Immature natural killer cell (primary cell): ENCODE measurements around the gene PLCB4. TPM values are rescaled to one million over a fixed set of nuclear protein-coding genes. Genes with fewer than 3 reads are reported as not detected.
"Not testable (repeated sequence)": the region's sequence is repeated elsewhere in the genome, so short reads cannot be mapped to it uniquely, and the experiment has no call there.

ENCODE experiments used
- DNase-seq, 3 donors: peaks; one replicate each; pipeline ENCODE4 v3.0.0; 2022; ENCODE audit warnings: mixed read lengths in 1 of 3
- H3K27ac Mint-ChIP-seq, 6 donors: one replicate each; pipeline ENCODE4 v1.8.0; 2020; ENCODE audit warnings: mixed read lengths in 6 of 6, mild to moderate bottlenecking in 5 of 6, inconsistent platforms in 4 of 6, moderate library complexity in 3 of 6
- H3K27me3 Mint-ChIP-seq, 3 donors: one replicate each; pipeline ENCODE4 v1.8.0; 2020 to 2021; ENCODE audit warnings: low read depth in 3 of 3, mild to moderate bottlenecking in 3 of 3, mixed read lengths in 3 of 3, moderate library complexity in 3 of 3, inconsistent platforms in 1 of 3
- H3K36me3 Mint-ChIP-seq, 3 donors: one replicate each; pipeline ENCODE4 v1.8.0; 2020; ENCODE audit warnings: mixed read lengths in 3 of 3, inconsistent platforms in 2 of 3, mild to moderate bottlenecking in 2 of 3
- H3K4me1 Mint-ChIP-seq, 2 donors: one replicate each; pipeline ENCODE4 v1.8.0; 2020; ENCODE audit warnings: inconsistent platforms in 2 of 2, mild to moderate bottlenecking in 2 of 2, mixed read lengths in 2 of 2, moderate library complexity in 1 of 2
- H3K4me3 Mint-ChIP-seq, 5 donors: one replicate each; pipeline ENCODE4 v1.8.0; 2020; ENCODE audit warnings: mild to moderate bottlenecking in 5 of 5, mixed read lengths in 5 of 5, inconsistent platforms in 3 of 5, moderate library complexity in 3 of 5
- H3K9me3 Mint-ChIP-seq, 6 donors: one replicate each; pipeline ENCODE4 v1.8.0; 2020; ENCODE audit warnings: mild to moderate bottlenecking in 6 of 6, mixed read lengths in 6 of 6, inconsistent platforms in 4 of 6, moderate library complexity in 3 of 6
- polyA plus RNA-seq, 3 donors: library from polyadenylated mRNA; unstranded; fragments of 300-500 nt; fragmentation: Illumina TruSeq; gene quantifications; one replicate each; pipeline ENCODE4 v1.2.3, GENCODE V29; 2021

Gene PLCB4
- polyA plus RNA-seq, 3 donors from 2014 or later = not detected

- peaks cover 0 to 2% (median 0%) of the 10 kb centered on the region in 6 donors for H3K9me3 Mint-ChIP-seq
- no peak overlapping the region for H3K4me3 Mint-ChIP-seq
- DNase-seq = no peak
- peaks cover 0 to 3% (median 0%) of the 10 kb centered on the region in 3 donors for H3K27me3 Mint-ChIP-seq
- H3K4me1 Mint-ChIP-seq = no peaks in the 10 kb centered on the region
- no peaks in the 10 kb centered on the region for H3K36me3 Mint-ChIP-seq
- H3K27ac Mint-ChIP-seq = no peak overlapping the region
Observed at GRCh38 chr20:9367328-9367727, 298.4 kb downstream of the PLCB4 start.

GRCh38 chr20:9367746-9368145 lies 298.9 kb downstream of the PLCB4 start:
- H3K27ac Mint-ChIP-seq = no peak overlapping the region
- no peaks in the 10 kb centered on the region for H3K4me1 Mint-ChIP-seq
- H3K36me3 Mint-ChIP-seq = no peaks in the 10 kb centered on the region
- H3K27me3 Mint-ChIP-seq = peaks cover 0 to 3% (median 0%) of the 10 kb centered on the region in 3 donors
- H3K4me3 Mint-ChIP-seq = no peak overlapping the region
- DNase-seq = no peak
- peaks cover 0 to 2% (median 0%) of the 10 kb centered on the region in 6 donors for H3K9me3 Mint-ChIP-seq

- Mint-ChIP-seq H3K9me3 (peaks cover 0 to 2% (median 0%) of the 10 kb centered on the region in 6 donors), H3K36me3 (no peaks in the 10 kb centered on the region), H3K4me3 (no peak overlapping the region), H3K27ac (no peak overlapping the region), H3K4me1 (no peaks in the 10 kb centered on the region), H3K27me3 (peaks cover 0 to 3% (median 0%) of the 10 kb centered on the region in 3 donors)
- DNase-seq = no peak
Observed at GRCh38 chr20:9368893-9369292, 300.0 kb downstream of the PLCB4 start.

GRCh38 chr20:9369557-9369956 lies 300.7 kb downstream of the PLCB4 start:
- Mint-ChIP-seq H3K9me3 (peaks cover 0 to 2% (median 0%) of the 10 kb centered on the region in 6 donors), H3K4me3 (no peak overlapping the region), H3K27me3 (peaks cover 0 to 2% (median 0%) of the 10 kb centered on the region in 3 donors), H3K4me1 (no peaks in the 10 kb centered on the region), H3K27ac (no peak overlapping the region), H3K36me3 (no peaks in the 10 kb centered on the region)
- DNase-seq = no peak

GRCh38 chr20:9374072-9374471 lies 305.2 kb downstream of the PLCB4 start:
- no peaks in the 10 kb centered on the region for H3K9me3 Mint-ChIP-seq
- peaks cover 0 to 2% (median 0%) of the 10 kb centered on the region in 3 donors for H3K27me3 Mint-ChIP-seq
- no peaks in the 10 kb centered on the region for H3K4me1 Mint-ChIP-seq
- no peak for DNase-seq
- H3K36me3 Mint-ChIP-seq = no peaks in the 10 kb centered on the region
- no peak overlapping the region for H3K27ac Mint-ChIP-seq
- H3K4me3 Mint-ChIP-seq = no peak overlapping the region

GRCh38 chr20:9374480-9374879 lies 305.6 kb downstream of the PLCB4 start:
- peaks cover 0 to 2% (median 0%) of the 10 kb centered on the region in 3 donors for H3K27me3 Mint-ChIP-seq
- no peaks in the 10 kb centered on the region for H3K4me1 Mint-ChIP-seq
- H3K27ac Mint-ChIP-seq = no peak overlapping the region
- no peaks in the 10 kb centered on the region for H3K9me3 Mint-ChIP-seq
- H3K4me3 Mint-ChIP-seq = no peak overlapping the region
- DNase-seq = no peak
- H3K36me3 Mint-ChIP-seq = no peaks in the 10 kb centered on the region

- Mint-ChIP-seq H3K27ac (no peak overlapping the region), H3K9me3 (no peaks in the 10 kb centered on the region), H3K27me3 (peaks cover 0 to 2% (median 0%) of the 10 kb centered on the region in 3 donors), H3K4me3 (no peak overlapping the region), H3K4me1 (no peaks in the 10 kb centered on the region), H3K36me3 (no peaks in the 10 kb centered on the region)
- DNase-seq = no peak
Observed at GRCh38 chr20:9375221-9375681, 306.4 kb downstream of the PLCB4 start.

- Mint-ChIP-seq H3K4me3 (no peak overlapping the region), H3K4me1 (no peaks in the 10 kb centered on the region), H3K27me3 (no peaks in the 10 kb centered on the region), H3K27ac (no peak overlapping the region), H3K9me3 (peaks cover 0 to 5% (median 0%) of the 10 kb centered on the region in 6 donors), H3K36me3 (no peaks in the 10 kb centered on the region)
- no peak for DNase-seq
Observed at GRCh38 chr20:9377007-9377406, 308.1 kb downstream of the PLCB4 start.

- not testable (repeated sequence) for H3K4me3 Mint-ChIP-seq, H3K27me3 Mint-ChIP-seq, H3K36me3 Mint-ChIP-seq, H3K27ac Mint-ChIP-seq, H3K9me3 Mint-ChIP-seq, H3K4me1 Mint-ChIP-seq, DNase-seq
Observed at GRCh38 chr20:9385345-9386310, 316.7 kb downstream of the PLCB4 start.

- H3K27me3 Mint-ChIP-seq = peaks cover 0 to 4% (median 0%) of the 10 kb centered on the region in 3 donors
- no peak overlapping the region for H3K27ac Mint-ChIP-seq
- DNase-seq = no peak
- H3K4me1 Mint-ChIP-seq = no peaks in the 10 kb centered on the region
- no peaks in the 10 kb centered on the region for H3K36me3 Mint-ChIP-seq
- H3K4me3 Mint-ChIP-seq = no peak overlapping the region
- peaks cover 0 to 4% (median 0%) of the 10 kb centered on the region in 6 donors for H3K9me3 Mint-ChIP-seq
Observed at GRCh38 chr20:9388160-9388812, 319.4 kb downstream of the PLCB4 start.

GRCh38 chr20:9388813-9389161 lies 319.9 kb downstream of the PLCB4 start:
- H3K36me3 Mint-ChIP-seq = no peaks in the 10 kb centered on the region
- no peak overlapping the region for H3K27ac Mint-ChIP-seq
- peaks cover 0 to 4% (median 0%) of the 10 kb centered on the region in 3 donors for H3K27me3 Mint-ChIP-seq
- no peak overlapping the region for H3K4me3 Mint-ChIP-seq
- no peak for DNase-seq
- H3K9me3 Mint-ChIP-seq = peaks cover 0 to 4% (median 0%) of the 10 kb centered on the region in 6 donors
- no peaks in the 10 kb centered on the region for H3K4me1 Mint-ChIP-seq

- DNase-seq = no peak
- Mint-ChIP-seq H3K4me1 (no peaks in the 10 kb centered on the region), H3K36me3 (no peaks in the 10 kb centered on the region)
Observed at GRCh38 chr20:9389346-9389745, 320.5 kb downstream of the PLCB4 start.

GRCh38 chr20:9390441-9390840 lies 321.6 kb downstream of the PLCB4 start:
- H3K36me3 Mint-ChIP-seq = no peaks in the 10 kb centered on the region
- H3K9me3 Mint-ChIP-seq = peaks cover 0 to 2% (median 0%) of the 10 kb centered on the region in 6 donors
- H3K4me1 Mint-ChIP-seq = no peaks in the 10 kb centered on the region
- no peak for DNase-seq
- peaks cover 0 to 4% (median 0%) of the 10 kb centered on the region in 3 donors for H3K27me3 Mint-ChIP-seq
- H3K4me3 Mint-ChIP-seq = no peak overlapping the region
- H3K27ac Mint-ChIP-seq = no peak overlapping the region

More at GRCh38 chr20:9389346-9389745, 320.5 kb downstream of the PLCB4 start:
- H3K27me3 Mint-ChIP-seq = peaks cover 0 to 4% (median 0%) of the 10 kb centered on the region in 3 donors
- H3K4me3 Mint-ChIP-seq = no peak overlapping the region
- H3K9me3 Mint-ChIP-seq = peaks cover 0 to 4% (median 0%) of the 10 kb centered on the region in 6 donors
- H3K27ac Mint-ChIP-seq = no peak overlapping the region
